Endodermal cell (in vitro differentiated cells): ENCODE results near the gene LRP6. TPM values are rescaled to one million over a fixed set of nuclear protein-coding genes. Genes with fewer than 3 reads are reported as not detected.
A peak's percentile ranks its signal among the peaks of the same experiment; 100 is the strongest.

Experiments used
- DNase-seq: peaks from one replicate; pipeline ENCODE4 v3.0.0-alpha.2; 2017
- H3K27ac ChIP-seq: 2 replicates; pipeline ENCODE4 v1.5.1; 2013; ENCODE audit warnings: mild to moderate bottlenecking, low read depth, low read length, moderate library complexity
- H3K27me3 ChIP-seq: 2 replicates; pipeline ENCODE4 v1.6.1; 2013; ENCODE audit warnings: mild to moderate bottlenecking, low read length, moderate library complexity; ENCODE audit not compliant: insufficient read depth, control insufficient read depth, poor library complexity, severe bottlenecking
- H3K36me3 ChIP-seq: 2 replicates; pipeline ENCODE4 v1.7.0; 2013; ENCODE audit warnings: mild to moderate bottlenecking, low read length, moderate library complexity; ENCODE audit not compliant: control insufficient read depth, insufficient read depth
- H3K4me1 ChIP-seq: one replicate; pipeline ENCODE4 v1.7.0; 2013; ENCODE audit warnings: low read length; ENCODE audit not compliant: control insufficient read depth, insufficient read depth
- H3K4me3 ChIP-seq: 2 replicates; pipeline ENCODE4 v1.5.1; 2013; ENCODE audit warnings: mild to moderate bottlenecking, low read length, moderate library complexity
- H3K9ac ChIP-seq: 2 replicates; pipeline ENCODE4 v1.6.1; 2013; ENCODE audit warnings: mild to moderate bottlenecking, low read length, moderate library complexity; ENCODE audit not compliant: poor library complexity, severe bottlenecking; ENCODE audit errors: extremely low read depth
- H3K9me3 ChIP-seq: 2 replicates; pipeline ENCODE4 v1.6.1; 2013; ENCODE audit warnings: mild to moderate bottlenecking, low read length, moderate library complexity; ENCODE audit not compliant: control insufficient read depth
- H3K27ac Mint-ChIP-seq: 2 replicates; pipeline ENCODE4 v1.8.0; 2020; ENCODE audit warnings: mixed read lengths
- H3K27me3 Mint-ChIP-seq: 2 replicates; pipeline ENCODE4 v1.8.0; 2021; ENCODE audit warnings: mild to moderate bottlenecking, mixed read lengths; ENCODE audit not compliant: insufficient read depth
- H3K36me3 Mint-ChIP-seq: 2 replicates; pipeline ENCODE4 v1.8.0; 2020; ENCODE audit warnings: low read depth, mixed read lengths
- H3K4me1 Mint-ChIP-seq: 2 replicates; pipeline ENCODE4 v1.8.0; 2020; ENCODE audit warnings: mixed read lengths
- H3K4me3 Mint-ChIP-seq: 2 replicates; pipeline ENCODE4 v1.8.0; 2020; ENCODE audit warnings: mild to moderate bottlenecking, moderate library complexity, mixed read lengths
- H3K9me3 Mint-ChIP-seq: 2 replicates; pipeline ENCODE4 v1.8.0; 2020; ENCODE audit warnings: mild to moderate bottlenecking, mixed read lengths
- CTCF ChIP-seq: fragments of 200-600 bp; sonication (generic); conservative IDR thresholded peaks from 2 replicates; pipeline ENCODE4 v1.5.0; 2021; ENCODE audit warnings: antibody characterized with exemption, mild to moderate bottlenecking
- WGBS, 2 experiments: methylation state at CpG; one replicate each; pipeline versions ENCODE4 v1.1.5 to v1.1.7; 2013; ENCODE audit warnings: missing lambda C conversion rate in 2 of 2, mixed read lengths in 1 of 2; ENCODE audit not compliant: insufficient coverage in 1 of 2, insufficient read length in 1 of 2; 5-methylcytosine and 5-hydroxymethylcytosine counted together
- total RNA-seq, 2 donors: library from RNA; stranded (reverse); fragmentation: NEBNext Ultra II Directional in 1 of 2; extraction: Animal tissue kit (Norgen Biotek cat#: 25700) in 1 of 2; gene quantifications; 2 replicates in 1 of 2; 3 replicates in 1 of 2; pipeline ENCODE4 v1.2.1, GENCODE V29; 2021

Gene LRP6
- total RNA-seq, 2 donors from 2014 or later, result 109 to 182 TPM

- DNase-seq, result peak; percentile 47
- Histone ChIP-seq H3K27ac (peak overlapping the region; percentile 91), H3K9me3 (no peaks in the 10 kb centered on the region), H3K36me3 (no peaks in the 10 kb centered on the region), H3K27me3 (no peaks in the 10 kb centered on the region), H3K4me3 (no peak overlapping the region), H3K4me1 (no peaks in the 10 kb centered on the region), H3K9ac (no peak overlapping the region)
- TF ChIP-seq CTCF, result no peak
- no peaks in the 10 kb centered on the region for H3K9me3 Mint-ChIP-seq
- H3K4me1 Mint-ChIP-seq, result peaks cover 25% of the 10 kb centered on the region
- H3K27me3 Mint-ChIP-seq, result no peaks in the 10 kb centered on the region
- no peak overlapping the region for H3K27ac Mint-ChIP-seq
- peaks cover 15% of the 10 kb centered on the region for H3K36me3 Mint-ChIP-seq
- 85 to 88% methylated on average over 5 of the region's 5 CpGs for WGBS, 2 experiments
- no peak overlapping the region for H3K4me3 Mint-ChIP-seq
These were observed 180.5 kb downstream of the LRP6 start for GRCh38 chr12:12086362-12086761.

DNA sequence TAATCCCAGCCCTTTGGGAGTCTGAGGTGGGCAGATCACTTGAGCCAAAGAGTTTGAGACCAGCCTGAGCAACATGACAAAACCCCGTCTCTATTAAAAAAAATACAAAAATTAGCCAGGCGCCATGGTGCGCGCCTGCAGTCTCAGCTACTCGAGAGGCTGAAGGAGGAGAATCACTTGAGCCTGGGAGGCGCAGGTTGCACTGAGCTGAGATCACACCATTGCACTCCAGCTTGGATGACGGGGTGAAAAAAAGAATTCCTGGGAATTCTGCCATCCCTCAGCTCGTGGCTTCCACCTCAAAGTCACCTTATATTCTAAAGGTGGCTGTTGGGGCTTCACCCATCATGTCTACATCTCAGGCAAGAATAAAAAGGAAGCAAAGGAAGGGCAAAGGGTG is 183.2 kb downstream of the LRP6 start:
- Mint-ChIP-seq H3K27me3 (no peaks in the 10 kb centered on the region), H3K27ac (no peak overlapping the region), H3K9me3 (no peaks in the 10 kb centered on the region), H3K4me3 (no peak overlapping the region), H3K36me3 (peaks cover 17% of the 10 kb centered on the region), H3K4me1 (peaks cover 25% of the 10 kb centered on the region)
- Histone ChIP-seq H3K9me3 (no peaks in the 10 kb centered on the region), H3K36me3 (no peaks in the 10 kb centered on the region), H3K4me1 (no peaks in the 10 kb centered on the region), H3K9ac (no peak overlapping the region), H3K27me3 (no peaks in the 10 kb centered on the region), H3K4me3 (no peak overlapping the region), H3K27ac (no peak overlapping the region)
- peak; percentile 35 for DNase-seq
- TF ChIP-seq CTCF, result no peak
- 73 to 74% methylated on average over 5 to 8 of the region's 8 CpGs for WGBS, 2 experiments

- DNase-seq, result peak; percentile 71
- H3K27ac ChIP-seq, result no peak overlapping the region
- H3K4me1 Mint-ChIP-seq, result peaks cover 21% of the 10 kb centered on the region
- no peaks in the 10 kb centered on the region for H3K4me1 ChIP-seq
- 81 to 86% methylated on average over 2 to 3 of the region's 3 CpGs for WGBS, 2 experiments
- no peaks in the 10 kb centered on the region for H3K27me3 Mint-ChIP-seq
- H3K27ac Mint-ChIP-seq, result peak overlapping the region; percentile 40
- no peak overlapping the region for H3K9ac ChIP-seq
- no peaks in the 10 kb centered on the region for H3K36me3 ChIP-seq
- no peaks in the 10 kb centered on the region for H3K27me3 ChIP-seq
- no peak overlapping the region for H3K4me3 ChIP-seq
- peaks cover 14% of the 10 kb centered on the region for H3K36me3 Mint-ChIP-seq
- H3K9me3 ChIP-seq, result no peaks in the 10 kb centered on the region
- TF ChIP-seq CTCF, result peak; percentile 62
- H3K9me3 Mint-ChIP-seq, result no peaks in the 10 kb centered on the region
- H3K4me3 Mint-ChIP-seq, result no peak overlapping the region
These were observed 184.9 kb downstream of the LRP6 start for GRCh38 chr12:12081836-12082497.
